Activated CD4-positive, alpha-beta T cell treated with anti-CD3 and anti-CD28 coated beads for 1 hour (primary cell): ENCODE data around the gene CHST12.

Experiments used
- DNase-seq: peaks from one replicate; pipeline ENCODE4 v3.0.0-alpha.2; 2020

Gene CHST12

GRCh38 chr7:2482725-2483451 is 79.5 kb downstream of the CHST12 start:
- DNase-seq, result no peak

DNA sequence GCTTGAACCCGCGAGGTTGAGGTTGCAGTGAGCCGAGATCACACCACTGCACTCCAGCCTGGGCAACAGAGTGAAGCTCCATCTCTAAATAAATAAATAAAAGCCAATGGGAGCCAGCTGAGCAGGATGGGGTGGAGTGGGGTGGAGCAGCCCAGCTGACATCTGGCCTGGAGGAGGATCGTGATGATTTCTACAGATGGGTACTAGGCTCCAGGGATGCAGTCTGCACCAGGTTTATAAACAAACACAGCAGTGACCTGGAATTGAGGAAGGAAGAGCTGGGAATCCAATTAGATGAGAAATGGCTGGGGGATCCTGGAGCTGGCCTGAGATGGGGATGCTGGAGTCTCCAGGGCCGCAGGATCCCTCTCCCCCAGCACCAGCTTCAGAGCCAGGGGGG is 80.1 kb downstream of the CHST12 start:
- no peak for DNase-seq

DNA sequence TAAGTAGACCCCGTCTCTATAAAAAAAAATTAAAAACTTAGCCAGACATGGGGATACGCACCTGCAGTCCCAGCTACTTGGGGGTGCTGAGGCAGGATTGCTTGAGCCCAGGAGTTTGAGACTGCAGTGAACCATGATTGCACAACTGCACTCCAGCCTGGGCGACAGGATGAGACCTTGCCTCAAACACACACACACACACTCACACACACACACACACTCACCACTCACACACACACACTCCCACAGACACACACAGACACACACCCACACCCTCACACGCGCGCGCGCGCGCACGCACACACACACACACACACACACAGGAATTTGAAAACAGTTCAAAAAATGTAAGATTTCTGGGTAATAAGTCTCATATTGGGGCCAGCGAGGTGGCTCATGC is 81.5 kb downstream of the CHST12 start:
- DNase-seq, result no peak

GRCh38 chr7:2487586-2488271 is 84.3 kb downstream of the CHST12 start:
- DNase-seq, result no peak

DNA sequence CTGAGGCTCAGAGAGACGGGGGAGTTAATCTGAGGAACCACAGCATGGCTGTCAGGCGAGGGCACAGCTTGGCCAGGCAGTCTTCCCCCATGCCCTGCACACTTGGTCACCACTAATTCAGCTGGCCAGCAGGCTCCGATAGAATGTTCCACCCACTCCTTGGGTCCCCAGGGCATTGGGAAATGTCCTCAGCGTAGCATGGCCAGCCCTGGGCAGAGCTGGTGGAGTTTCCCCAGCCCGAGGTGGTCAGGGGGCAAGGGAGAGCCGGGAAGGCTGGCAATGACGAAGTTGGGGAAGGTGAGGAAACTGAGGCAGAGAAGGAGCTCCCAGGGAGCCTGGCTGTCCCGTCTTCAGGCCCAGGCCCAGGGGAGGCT is 84.8 kb downstream of the CHST12 start:
- no peak for DNase-seq

- no peak for DNase-seq
These were observed 85.3 kb downstream of the CHST12 start for GRCh38 chr7:2488681-2489080.

DNA sequence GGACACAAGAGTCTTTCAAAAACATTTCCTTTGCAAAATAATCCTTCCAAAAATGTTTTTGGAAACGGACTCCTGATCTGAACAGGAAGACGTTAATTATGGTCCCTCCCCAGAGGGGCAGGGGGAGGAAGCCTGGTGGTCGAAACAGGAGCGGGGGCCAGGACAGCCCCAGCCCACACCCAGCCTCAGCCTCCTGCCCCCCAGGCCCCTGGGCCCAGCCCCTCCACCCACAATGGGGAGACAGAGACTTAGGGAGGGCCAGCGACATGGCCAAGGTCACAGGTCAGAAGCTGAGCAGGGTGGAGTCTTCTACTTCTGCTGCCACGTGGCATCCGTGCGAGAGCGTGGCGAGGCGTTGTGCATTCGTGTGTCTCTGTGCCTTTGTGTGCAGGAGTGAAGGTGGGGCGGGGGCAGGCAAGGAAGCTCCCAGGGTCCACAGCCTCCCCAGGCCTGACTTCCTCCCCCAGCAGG is 86.8 kb downstream of the CHST12 start:
- no peak for DNase-seq

DNA sequence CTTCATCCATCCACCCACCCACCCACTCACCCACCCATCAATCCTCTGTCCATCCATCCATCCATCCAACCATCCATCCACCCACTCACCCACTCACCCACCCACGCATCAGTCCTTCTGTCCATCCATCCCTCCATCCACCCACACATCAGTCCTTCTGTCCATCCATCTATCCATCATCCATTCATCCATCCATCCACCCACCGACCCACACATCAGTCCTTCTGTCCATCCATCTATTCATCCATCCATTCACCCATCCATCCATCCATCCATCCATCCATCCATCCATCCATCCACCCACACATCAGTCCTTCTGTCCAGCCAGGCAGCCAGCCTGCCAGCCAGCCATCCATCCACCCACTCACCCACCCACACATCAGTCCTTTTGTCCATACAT is 88.6 kb downstream of the CHST12 start:
- no peak for DNase-seq

DNA sequence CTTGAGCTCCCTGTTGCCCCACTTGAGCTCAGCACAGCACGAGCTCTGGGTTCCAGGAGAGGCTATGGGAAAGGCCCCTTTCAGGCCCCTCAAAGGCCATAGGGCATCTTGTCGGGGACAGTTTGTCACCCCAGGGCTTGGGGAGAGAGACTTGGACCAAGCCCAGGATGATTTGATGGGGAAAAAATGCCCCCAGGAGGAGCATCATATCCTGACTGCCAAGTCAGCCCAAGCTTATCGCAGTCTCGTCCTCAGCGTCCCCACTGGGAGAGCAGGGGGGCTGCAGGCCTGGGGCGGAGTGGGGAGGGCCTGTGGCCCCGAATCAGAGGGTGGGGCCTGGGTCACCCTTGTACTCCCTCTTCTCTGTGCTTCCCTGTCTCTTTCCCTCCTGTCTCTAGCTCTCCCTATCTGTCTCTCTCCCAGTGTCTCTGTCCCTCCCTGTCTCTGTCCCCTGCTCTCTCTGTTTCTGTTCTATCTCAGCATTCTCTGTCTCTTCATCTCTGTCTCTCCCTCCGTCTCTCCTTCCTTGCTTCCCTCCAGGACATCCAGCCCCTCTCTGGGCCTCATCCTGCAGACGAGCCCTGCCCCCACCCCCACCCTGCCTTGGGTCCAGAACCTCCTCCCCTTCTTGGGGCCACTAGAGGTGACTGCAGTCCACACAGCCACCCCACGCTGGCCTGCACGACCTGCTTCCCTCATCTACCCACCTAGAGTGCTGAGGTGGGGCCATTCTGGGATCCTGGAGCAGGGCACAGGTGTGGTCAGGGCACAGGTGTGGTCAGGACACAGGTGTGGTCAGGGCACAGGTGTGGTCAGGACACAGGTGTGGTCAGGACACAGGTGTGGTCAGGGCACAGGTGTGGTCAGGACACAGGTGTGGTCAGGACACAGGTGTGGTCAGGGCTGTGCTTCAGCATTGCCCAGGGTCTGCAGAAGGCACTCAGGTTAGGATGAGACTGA is 90.1 kb downstream of the CHST12 start:
- DNase-seq, result no peak

GRCh38 chr7:2494191-2495130 is 91.0 kb downstream of the CHST12 start:
- no peak for DNase-seq

- no peak for DNase-seq
These were observed 92.2 kb downstream of the CHST12 start for GRCh38 chr7:2495418-2496299.

- DNase-seq, result no peak
These were observed 93.0 kb downstream of the CHST12 start for GRCh38 chr7:2496375-2496774.

DNA sequence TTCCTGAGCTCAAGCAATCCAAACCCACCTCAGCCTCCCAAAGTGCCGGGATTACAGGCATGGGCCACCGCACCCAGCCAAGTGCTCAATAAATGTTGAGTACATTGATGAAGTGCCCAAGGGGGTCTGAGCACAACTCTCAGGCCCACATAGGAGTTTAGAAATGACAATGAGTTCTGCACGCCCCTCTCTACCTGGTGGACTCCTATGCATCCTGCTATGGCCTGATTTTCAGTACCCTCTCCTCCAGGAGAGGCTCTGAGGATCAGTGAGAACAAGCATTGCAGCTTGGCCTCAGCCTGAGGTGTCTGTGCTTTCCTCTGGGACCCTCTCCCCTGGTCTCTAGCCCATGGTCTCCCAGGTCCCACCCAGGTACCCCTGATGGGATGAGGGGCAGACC is 93.7 kb downstream of the CHST12 start:
- DNase-seq, result no peak

DNA sequence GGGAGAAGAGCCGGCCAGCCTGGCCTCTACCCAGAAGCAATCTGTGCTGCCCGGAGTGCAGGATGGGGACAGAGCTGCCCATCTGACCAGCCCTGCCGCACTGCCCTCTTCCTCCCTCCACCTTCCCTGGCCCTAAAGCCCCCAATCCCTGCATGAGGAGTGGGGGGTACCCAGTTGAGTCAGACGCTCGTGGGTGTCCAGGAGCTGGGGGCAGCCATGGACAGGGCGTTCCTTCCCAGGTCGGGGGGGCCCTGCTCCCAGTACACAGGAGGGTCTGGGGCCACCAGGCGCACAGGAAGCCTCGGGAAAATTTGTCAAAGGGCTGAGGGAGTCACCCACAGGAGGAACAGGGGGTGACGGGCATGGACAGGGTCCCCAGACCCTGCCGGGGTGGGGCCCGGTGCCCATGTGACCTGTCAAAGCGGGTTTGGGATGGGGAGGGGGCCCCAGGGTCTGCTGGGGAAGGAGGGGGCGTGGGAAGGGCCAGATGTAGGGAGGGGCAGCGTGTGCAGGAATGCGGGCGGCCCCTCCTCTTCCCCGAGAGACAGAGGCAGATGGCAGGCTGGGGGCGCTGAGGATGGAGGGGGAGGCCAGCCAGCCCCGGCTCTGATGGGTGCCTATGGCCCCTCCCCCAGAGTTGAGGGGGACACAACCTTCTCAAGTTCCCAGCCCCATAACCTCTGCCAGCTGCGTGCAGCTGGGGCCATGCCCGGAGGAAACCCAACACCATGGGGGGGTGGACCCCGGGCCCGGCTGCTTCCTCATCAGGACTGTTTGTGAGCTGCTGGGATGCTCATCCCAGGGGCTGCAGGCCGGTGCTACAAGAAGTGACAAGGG is 94.3 kb downstream of the CHST12 start:
- DNase-seq, result no peak
